ENCODE data around the gene HCRTR2. TPM values are rescaled to one million over a fixed set of nuclear protein-coding genes. Genes with fewer than 3 reads are reported as not detected.

The HCRTR2 gene
- not detected in 2 replicates for total RNA-seq

GRCh38 chr6:55174211-55175026, at the start of gene HCRTR2:
TSS of gene HCRTR2 (plus strand) at chr6:55174515. CDS start at chr6:55174588, 73 bp downstream.

GRCh38 chr6:55327169-55327568, 152.9 kb downstream of the HCRTR2 start, which contains the start of gene GFRAL:
TSS of gene GFRAL (plus strand) at chr6:55327469. CDS start at chr6:55327555, 86 bp downstream.

Other genes with a start within 250 kb of the HCRTR2 start
- gene GFRAL, start 153.0 kb downstream of the HCRTR2 start, total RNA-seq, result not detected in 2 replicates